Esophagus squamous epithelium (tissue), 4 donors: ENCODE data around the gene WDR76.

Experiments used
- POLR2A ChIP-seq, 4 donors: fragments of 450-650 bp; IDR thresholded peaks; one replicate each; pipeline ENCODE4 v1.6.1; 2017; ENCODE audit warnings: antibody characterized with exemption in 4 of 4, mild to moderate bottlenecking in 4 of 4, moderate library complexity in 3 of 4
- TF ChIP-seq, protein P1 (sequence below), 6 experiments: fragments of 450-650 bp in 4 of 6; fragments of 200-600 bp in 2 of 6; sonication (generic) in 2 of 6; IDR thresholded peaks; one replicate each; pipeline ENCODE4 v1.5.1; 2016 to 2019; ENCODE audit warnings: antibody characterized with exemption in 6 of 6, mild to moderate bottlenecking in 4 of 6, moderate library complexity in 4 of 6

GRCh38 chr15:43877371-43877770 lies 50.6 kb downstream of the WDR76 start:
- TF ChIP-seq, protein P1, sequence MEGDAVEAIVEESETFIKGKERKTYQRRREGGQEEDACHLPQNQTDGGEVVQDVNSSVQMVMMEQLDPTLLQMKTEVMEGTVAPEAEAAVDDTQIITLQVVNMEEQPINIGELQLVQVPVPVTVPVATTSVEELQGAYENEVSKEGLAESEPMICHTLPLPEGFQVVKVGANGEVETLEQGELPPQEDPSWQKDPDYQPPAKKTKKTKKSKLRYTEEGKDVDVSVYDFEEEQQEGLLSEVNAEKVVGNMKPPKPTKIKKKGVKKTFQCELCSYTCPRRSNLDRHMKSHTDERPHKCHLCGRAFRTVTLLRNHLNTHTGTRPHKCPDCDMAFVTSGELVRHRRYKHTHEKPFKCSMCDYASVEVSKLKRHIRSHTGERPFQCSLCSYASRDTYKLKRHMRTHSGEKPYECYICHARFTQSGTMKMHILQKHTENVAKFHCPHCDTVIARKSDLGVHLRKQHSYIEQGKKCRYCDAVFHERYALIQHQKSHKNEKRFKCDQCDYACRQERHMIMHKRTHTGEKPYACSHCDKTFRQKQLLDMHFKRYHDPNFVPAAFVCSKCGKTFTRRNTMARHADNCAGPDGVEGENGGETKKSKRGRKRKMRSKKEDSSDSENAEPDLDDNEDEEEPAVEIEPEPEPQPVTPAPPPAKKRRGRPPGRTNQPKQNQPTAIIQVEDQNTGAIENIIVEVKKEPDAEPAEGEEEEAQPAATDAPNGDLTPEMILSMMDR (IDR thresholded peaks at IDR 0.05): no peak
- no peak for TF ChIP-seq POLR2A (IDR thresholded peaks at IDR 0.05)
